ENCODE measurements around the gene TLL1. TPM values are rescaled to one million over a fixed set of nuclear protein-coding genes. Genes with fewer than 3 reads are reported as not detected.

Gene TLL1
- total RNA-seq, 1 donor from 2014 or later = 48.0 TPM

DNA sequence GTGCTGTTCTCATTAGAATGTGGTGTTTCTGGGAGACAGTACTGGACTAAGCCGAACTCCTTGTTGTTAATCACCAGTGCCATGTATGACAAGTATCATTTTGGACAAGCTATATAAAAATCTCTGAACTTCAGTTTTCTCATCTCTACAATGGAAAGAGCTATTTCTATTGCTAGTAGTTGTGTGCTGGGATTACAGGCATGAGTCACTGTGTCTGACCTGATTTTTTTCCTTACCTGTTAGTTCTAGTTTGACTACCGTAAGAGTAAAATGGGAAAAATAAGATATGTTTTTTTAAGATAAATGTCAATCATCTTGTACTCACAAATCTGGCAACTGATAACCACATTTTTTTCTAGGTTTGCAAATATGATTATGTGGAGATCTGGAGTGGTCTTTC is 192.3 kb downstream of the TLL1 start:
- Mint-ChIP-seq H3K27ac (ENCODE audit: unreplicated experiment) (no peak overlapping the region), H3K4me1 (ENCODE audit: unreplicated experiment) (no peaks in the 10 kb centered on the region), H3K4me3 (ENCODE audit: unreplicated experiment) (no peak overlapping the region)

DNA sequence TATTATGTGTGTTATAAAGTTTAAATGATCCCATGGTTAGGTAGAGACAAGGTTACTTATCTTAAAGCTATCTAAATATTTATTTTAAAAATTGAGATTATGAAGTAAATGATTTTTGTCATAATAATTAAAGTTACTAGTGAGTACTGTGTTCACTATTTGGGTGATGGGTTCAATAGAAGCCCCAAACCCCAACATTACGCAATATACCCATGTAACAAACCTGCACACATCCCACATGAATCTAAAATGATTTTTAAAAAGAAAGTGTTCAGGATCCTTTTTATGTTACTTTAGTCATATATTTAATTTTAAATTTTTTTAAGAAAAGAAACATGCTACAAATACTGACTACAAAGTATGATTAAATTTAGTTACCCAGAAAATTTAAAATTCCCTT is 193.9 kb downstream of the TLL1 start:
- H3K9me3 Mint-ChIP-seq (ENCODE audit: unreplicated experiment) = no peaks in the 10 kb centered on the region
- TF ChIP-seq, protein P1, sequence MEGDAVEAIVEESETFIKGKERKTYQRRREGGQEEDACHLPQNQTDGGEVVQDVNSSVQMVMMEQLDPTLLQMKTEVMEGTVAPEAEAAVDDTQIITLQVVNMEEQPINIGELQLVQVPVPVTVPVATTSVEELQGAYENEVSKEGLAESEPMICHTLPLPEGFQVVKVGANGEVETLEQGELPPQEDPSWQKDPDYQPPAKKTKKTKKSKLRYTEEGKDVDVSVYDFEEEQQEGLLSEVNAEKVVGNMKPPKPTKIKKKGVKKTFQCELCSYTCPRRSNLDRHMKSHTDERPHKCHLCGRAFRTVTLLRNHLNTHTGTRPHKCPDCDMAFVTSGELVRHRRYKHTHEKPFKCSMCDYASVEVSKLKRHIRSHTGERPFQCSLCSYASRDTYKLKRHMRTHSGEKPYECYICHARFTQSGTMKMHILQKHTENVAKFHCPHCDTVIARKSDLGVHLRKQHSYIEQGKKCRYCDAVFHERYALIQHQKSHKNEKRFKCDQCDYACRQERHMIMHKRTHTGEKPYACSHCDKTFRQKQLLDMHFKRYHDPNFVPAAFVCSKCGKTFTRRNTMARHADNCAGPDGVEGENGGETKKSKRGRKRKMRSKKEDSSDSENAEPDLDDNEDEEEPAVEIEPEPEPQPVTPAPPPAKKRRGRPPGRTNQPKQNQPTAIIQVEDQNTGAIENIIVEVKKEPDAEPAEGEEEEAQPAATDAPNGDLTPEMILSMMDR (IDR thresholded peaks at IDR 0.05; ENCODE audit: unreplicated experiment) = no peak
- no peak overlapping the region for H3K27ac Mint-ChIP-seq (ENCODE audit: unreplicated experiment)
- H3K4me3 Mint-ChIP-seq (ENCODE audit: unreplicated experiment) = no peak overlapping the region
- H3K27me3 Mint-ChIP-seq (ENCODE audit: unreplicated experiment) = no peaks in the 10 kb centered on the region
- H3K36me3 Mint-ChIP-seq (ENCODE audit: low read depth, unreplicated experiment) = peaks cover 11% of the 10 kb centered on the region
- DNase-seq (ENCODE audit: low spot score) = no peak
- H3K4me1 Mint-ChIP-seq (ENCODE audit: unreplicated experiment) = no peaks in the 10 kb centered on the region

More for the DNA sequence above, 192.3 kb downstream of the TLL1 start:
- Mint-ChIP-seq H3K36me3 (ENCODE audit: low read depth, unreplicated experiment) (peaks cover 19% of the 10 kb centered on the region), H3K27me3 (ENCODE audit: unreplicated experiment) (no peaks in the 10 kb centered on the region), H3K9me3 (ENCODE audit: unreplicated experiment) (no peaks in the 10 kb centered on the region)
- no peak for DNase-seq (ENCODE audit: low spot score)
- TF ChIP-seq, protein P1 (IDR thresholded peaks at IDR 0.05; ENCODE audit: unreplicated experiment) = no peak

DNA sequence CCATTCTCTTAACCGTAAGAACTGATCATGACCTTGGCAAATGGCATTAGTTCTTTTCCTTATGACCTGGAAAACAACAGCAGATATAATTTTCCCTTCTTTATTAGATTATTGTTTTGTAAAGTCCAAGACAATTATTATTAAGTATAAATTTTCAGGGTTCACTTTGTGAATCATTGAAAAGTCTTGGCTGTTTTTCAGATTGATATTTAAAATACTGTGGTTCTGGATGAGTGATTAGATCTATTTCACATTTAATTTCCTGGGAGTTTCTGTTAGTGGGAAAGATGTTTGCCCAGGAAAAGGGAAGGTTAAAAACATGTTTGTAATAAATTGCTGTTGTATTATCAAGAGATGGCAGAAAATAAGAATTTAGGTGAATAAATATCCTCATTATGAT is 194.9 kb downstream of the TLL1 start:
- TF ChIP-seq, protein P1 (IDR thresholded peaks at IDR 0.05; ENCODE audit: unreplicated experiment) = no peak
- Mint-ChIP-seq H3K4me1 (ENCODE audit: unreplicated experiment) (no peaks in the 10 kb centered on the region), H3K4me3 (ENCODE audit: unreplicated experiment) (no peak overlapping the region), H3K36me3 (ENCODE audit: low read depth, unreplicated experiment) (peaks cover 1% of the 10 kb centered on the region), H3K27ac (ENCODE audit: unreplicated experiment) (no peak overlapping the region), H3K9me3 (ENCODE audit: unreplicated experiment) (no peaks in the 10 kb centered on the region), H3K27me3 (ENCODE audit: unreplicated experiment) (no peaks in the 10 kb centered on the region)
- DNase-seq (ENCODE audit: low spot score) = no peak

DNA sequence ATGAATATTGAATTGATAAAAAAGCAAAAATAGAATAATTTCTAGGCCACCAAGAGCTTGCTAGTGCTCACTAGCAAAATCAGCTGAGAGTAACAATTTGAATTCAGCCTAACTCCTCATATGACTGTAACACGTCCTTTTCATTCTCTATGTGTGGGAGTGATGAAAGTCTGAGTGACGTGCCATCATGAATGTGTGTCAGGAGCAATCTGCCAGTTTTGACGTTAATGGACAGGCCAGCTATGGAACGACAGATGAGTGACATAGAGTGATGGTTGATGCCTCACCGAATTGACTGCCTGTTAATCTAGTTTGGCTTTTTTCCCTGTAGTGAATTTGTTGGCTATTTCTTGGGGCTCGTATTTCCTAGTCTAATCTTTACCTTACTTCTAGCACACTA is 200.7 kb downstream of the TLL1 start:
- H3K27me3 Mint-ChIP-seq (ENCODE audit: unreplicated experiment) = no peaks in the 10 kb centered on the region
- H3K4me3 Mint-ChIP-seq (ENCODE audit: unreplicated experiment) = no peak overlapping the region
- DNase-seq (ENCODE audit: low spot score) = no peak

DNA sequence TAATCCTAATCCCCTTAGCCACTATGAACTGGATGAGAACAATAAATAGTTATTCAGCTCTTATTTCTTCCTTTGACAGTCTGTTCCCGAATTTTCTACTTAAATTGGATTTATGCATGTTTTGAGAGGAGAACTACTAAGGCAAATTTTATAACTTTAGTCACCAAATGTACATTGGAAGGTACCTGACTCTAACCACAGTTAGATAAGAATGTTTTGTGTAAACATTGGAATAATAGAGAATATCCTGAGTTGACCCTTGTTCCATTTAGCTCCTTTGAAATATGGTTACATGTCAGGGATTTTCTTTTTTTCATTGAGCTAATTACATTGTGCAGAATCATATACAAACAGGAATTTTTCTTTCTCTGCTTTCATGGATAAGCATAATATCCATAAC is 202.6 kb downstream of the TLL1 start:
- Mint-ChIP-seq H3K9me3 (ENCODE audit: unreplicated experiment) (no peaks in the 10 kb centered on the region), H3K36me3 (ENCODE audit: low read depth, unreplicated experiment) (peaks cover 4% of the 10 kb centered on the region), H3K27ac (ENCODE audit: unreplicated experiment) (no peak overlapping the region), H3K4me3 (ENCODE audit: unreplicated experiment) (no peak overlapping the region), H3K4me1 (ENCODE audit: unreplicated experiment) (no peaks in the 10 kb centered on the region), H3K27me3 (ENCODE audit: unreplicated experiment) (no peaks in the 10 kb centered on the region)
- DNase-seq (ENCODE audit: low spot score) = no peak
- TF ChIP-seq, protein P1 (IDR thresholded peaks at IDR 0.05; ENCODE audit: unreplicated experiment) = no peak

More for the DNA sequence above, 200.7 kb downstream of the TLL1 start:
- no peaks in the 10 kb centered on the region for H3K9me3 Mint-ChIP-seq (ENCODE audit: unreplicated experiment)
- H3K36me3 Mint-ChIP-seq (ENCODE audit: low read depth, unreplicated experiment) = peaks cover 4% of the 10 kb centered on the region
- TF ChIP-seq, protein P1 (IDR thresholded peaks at IDR 0.05; ENCODE audit: unreplicated experiment) = no peak
- no peaks in the 10 kb centered on the region for H3K4me1 Mint-ChIP-seq (ENCODE audit: unreplicated experiment)
- no peak overlapping the region for H3K27ac Mint-ChIP-seq (ENCODE audit: unreplicated experiment)
